Inflammatory macrophage treated with lipopolysaccharide for 4 hours (primary cell): ENCODE measurements around the gene LTBP4.
"Not testable (repeated sequence)": the region's sequence is repeated elsewhere in the genome, so short reads cannot be mapped to it uniquely, and the experiment has no call there.

ENCODE experiments used
- DNase-seq: peaks from one replicate; pipeline ENCODE4 v3.0.0-alpha.2; 2020

The LTBP4 gene

DNA sequence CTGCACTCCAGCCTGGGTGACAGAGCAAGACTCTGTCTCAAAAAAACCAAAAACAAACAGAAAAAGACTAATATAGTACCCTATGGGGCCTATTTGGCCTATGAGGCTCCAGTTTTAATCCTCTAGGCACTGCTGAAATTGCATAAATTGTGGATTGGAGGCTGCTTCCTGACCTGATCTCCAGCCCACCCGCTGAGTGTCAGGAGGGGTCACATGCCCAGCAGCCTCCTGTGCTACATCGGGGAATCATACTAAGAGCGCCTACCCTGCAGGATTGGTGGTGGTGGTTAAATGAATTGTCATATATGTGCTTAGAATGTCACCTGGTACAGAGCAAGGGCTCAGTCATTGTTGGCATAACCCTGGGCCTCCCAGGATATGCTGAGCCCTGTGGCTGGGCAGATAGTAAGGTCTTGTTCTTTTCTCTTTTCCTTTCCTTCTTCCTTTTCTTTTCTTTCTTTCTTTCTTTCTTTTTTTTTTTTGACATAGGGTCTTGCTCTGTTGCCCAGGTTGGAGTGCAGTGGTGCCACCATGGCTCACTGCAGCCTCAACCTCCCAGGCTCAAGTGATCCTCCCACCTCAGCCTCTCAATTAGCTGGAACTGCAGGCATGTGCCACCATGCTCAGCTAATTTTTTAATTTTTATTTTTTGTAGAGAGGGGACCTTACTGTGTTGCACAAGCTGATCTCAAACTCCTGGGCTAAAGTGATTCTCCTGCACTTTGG lies 31.3 kb downstream of the LTBP4 start:
- DNase-seq, result no peak

DNA sequence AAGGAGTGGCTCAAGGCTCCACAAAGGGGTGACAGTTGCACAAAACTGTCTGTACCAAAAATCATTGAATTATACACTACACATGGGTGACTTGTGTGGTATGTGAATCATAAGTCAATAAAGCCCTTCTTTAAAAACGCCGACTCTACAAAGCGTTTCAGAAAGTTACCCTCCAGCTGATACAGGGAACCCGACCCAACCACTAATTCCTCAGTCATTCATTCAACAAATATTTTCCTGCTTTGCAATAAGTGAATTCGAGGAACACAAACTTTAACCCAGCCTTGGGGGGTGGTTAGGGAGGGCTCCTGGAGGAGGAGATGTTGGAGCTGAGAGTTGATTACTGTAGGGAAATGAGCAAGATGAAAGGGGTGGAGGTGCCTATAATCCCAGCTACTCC lies 32.0 kb downstream of the LTBP4 start:
- no peak for DNase-seq

DNA sequence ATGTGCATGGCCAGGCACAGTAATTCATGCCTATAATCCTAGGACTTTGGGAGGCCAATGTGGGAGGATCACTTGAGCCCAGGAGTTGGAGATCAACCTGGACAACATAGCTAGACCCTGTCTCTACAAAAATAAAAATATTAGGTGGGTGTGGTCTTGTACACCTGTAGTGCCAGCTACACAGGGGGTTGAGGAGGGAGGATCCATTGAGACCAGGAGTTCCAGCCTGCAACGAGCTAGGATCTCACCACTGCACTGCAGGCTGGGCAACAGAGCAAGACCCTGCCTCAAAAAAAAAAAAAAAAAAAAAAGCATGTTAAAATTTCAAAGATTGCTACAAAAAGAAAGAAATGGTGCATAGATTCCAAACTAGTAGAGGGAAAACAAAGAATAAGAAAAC lies 37.2 kb downstream of the LTBP4 start:
- no peak for DNase-seq

DNA sequence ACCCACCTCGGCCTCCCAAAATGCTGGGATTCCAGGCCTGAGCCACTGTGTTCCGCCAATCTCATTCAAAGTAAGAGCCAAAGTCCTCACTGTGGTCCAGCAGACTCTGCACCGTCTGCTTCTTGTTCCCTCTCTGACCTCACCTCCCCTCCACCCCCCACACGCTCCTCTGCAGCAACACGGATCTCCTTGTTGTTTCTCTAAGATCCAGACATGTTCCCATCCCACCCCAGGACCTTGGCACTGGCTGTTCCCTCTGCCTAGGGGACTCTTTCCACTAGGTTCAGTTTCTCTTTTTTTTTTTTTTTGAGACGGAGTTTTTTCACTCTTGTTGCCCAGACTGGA lies 38.4 kb downstream of the LTBP4 start:
- no peak for DNase-seq

DNA sequence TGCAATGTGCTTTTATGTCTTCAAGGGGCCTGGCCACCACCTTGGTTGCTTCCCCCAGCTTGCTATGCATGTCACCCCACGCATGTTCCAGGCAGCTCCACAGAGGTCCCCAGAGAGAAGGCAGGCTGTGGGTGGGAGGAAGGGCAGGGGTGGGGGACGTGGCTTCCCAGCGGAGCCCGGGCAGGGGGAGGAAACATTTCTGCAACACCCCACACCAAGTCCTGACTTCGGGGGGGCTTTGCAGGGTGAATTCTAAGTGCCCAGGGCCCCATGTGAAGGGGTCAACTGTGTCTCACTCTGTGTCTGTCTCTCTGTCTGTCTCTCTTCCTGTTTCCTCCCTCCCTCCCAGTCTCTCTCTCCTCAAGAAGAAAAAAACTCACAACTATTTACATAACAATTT lies 39.6 kb downstream of the LTBP4 start:
- no peak for DNase-seq

DNA sequence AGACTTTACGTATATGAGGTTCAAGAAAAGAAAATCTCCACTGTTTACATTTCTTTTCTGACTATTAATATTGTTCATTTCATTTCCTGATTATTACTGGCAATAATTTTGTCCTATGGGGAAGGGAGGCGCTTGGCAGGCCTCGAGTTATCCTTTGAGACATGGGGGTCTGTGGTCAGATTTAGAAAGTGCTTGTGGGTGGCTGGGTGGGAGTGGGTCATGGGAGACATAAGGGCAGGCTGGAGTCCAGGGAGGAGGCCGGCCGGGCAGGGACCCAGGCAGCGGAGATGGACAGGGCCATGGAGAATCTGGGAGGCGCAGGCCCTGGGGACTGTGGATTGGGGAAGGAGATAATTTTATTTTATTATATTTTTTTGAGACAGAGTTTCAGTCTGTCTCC lies 40.1 kb downstream of the LTBP4 start:
- DNase-seq, result no peak

DNA sequence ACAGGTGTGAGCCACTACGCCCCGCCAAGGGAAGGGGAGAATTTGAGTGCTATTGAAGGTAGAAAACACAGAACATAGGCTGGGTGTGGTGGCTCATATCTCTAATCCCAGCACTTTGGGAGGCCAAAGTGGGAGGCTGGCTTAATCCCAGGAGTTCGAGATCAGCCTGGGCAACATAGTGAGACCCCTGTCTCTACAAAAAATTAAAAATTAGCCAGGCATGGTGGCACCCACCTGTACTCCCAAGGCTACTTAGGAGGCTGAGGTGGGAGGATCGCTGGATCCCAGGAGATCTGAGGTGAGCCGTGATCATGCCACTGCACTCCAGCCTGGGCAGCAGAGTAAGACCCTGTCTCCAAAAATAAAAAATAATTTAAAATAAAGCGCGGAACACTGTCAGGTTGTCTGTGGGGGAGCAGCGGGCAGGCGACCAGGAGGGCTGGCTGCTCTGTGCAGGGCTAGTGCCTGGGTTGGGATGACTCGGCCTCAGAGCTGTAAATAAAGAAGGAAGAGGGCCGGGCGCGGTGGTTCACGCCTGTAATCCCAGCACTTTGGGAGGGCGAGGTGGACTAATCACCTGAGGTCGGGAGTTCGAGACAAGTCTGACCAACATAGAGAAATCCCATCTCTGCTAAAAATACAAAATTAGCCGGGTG lies 41.0 kb downstream of the LTBP4 start:
- DNase-seq, result no peak

DNA sequence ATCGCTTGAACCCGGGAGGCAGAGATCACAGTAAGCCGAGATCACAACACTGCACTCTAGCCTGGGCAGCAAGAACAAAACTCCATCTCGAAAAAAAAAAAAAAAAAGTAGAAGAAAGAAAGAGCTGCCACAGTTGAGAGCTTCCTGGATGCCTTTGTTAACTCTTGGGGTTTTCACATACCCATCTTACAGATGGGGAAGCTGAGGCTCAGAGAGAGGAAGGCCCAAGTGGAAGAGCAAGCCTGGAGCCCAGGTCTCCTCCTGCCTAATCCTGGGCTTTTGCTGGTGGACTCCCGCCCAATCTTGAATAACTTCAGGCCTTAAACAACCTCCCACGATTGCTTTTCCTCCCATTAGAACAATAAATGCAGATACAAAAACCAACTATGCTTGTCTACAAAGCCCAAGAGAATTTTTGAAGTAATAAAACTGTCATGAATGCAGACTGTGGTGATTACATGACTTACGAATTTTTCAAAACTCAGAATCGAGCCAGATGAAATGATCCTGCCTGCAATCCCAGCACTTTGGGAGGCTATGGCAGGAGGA lies 41.7 kb downstream of the LTBP4 start:
- no peak for DNase-seq

DNA sequence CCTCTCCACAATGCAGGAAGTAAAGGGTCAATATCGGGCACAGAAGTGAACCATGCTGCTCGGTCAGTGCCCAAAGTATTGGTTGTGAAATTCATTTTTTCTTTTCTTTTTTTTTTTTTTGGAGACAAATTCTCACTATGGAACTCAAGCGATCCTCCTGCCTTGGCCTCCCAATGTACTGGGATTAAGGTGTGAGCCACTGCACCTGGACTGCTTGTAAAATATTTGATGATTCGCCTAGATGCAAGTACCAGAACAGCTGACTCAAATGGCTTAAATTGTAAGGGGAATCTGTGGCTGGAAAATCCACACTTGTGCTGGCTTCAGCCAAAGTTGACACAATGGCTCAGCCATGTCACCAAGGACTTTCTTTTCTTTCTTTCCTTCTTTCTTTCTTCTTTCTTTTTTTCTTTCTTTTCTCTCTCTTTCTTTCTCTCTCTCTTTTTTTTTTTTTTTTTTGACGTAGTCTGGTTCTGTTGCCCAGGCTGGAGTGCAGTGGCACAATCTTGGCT lies 45.6 kb downstream of the LTBP4 start:
- no peak for DNase-seq

DNA sequence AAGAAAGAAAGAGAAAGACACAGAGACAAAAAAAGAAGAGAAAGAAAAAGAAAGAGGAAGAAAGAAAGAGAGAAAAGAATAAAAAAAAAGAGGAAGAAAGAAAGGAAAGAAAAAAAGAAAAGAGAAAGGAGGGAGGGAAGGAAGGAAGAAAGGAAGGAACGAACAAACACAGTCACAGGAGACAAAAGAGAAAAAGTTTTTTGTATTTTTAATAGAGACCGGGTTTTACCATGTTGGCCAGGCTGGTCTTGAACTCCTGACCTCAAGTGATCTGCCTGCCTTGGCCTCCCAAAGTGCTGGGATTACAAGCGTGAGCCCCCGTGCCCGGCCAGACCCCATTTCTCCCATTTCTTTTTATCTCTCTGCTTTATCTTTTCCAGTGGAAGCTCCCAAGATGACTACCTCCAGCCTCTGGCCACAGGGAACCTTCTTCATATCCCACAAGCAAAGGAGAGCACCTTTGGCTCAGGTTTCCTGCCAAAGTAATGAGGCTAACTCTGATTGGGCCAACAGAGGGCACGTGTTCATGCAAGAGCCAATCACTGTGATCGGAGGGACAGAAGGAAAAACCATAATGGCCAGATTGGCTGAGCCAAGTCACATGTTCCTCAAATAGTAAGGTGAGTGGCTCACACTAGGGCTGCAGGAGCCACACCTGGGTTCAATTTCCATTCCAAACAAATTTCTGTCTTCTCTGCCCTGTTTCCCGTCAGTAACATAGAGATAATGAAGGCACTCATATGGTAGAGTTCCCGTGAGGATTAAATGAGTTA lies 48.9 kb downstream of the LTBP4 start:
- DNase-seq, result not testable (repeated sequence)

DNA sequence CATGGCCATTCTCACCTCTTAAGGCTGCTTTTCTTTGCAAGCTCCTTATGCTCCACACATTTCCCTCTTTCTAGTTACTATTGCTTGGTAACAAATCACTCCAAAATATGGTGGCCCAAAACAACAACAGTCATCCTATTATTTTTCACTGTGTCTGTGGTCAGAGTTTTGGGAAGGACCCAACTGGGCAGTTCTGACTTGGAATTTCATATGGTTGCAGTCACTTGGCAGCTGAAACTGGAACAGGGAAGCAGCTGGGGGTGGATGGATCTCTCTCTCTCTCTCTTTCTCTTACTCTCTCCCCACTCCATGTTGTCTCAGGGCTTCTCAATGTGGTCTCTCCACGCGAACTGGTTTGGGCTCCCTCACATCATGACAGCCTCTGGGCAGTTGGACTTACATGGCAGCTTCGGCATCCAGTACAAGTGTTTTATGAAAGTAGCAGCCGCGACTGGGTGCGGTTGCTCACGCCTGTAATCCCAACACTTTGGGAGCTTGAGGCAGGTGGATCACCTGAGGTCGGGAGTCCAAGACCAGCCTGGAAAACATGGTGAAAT lies 49.7 kb downstream of the LTBP4 start:
- no peak for DNase-seq

DNA sequence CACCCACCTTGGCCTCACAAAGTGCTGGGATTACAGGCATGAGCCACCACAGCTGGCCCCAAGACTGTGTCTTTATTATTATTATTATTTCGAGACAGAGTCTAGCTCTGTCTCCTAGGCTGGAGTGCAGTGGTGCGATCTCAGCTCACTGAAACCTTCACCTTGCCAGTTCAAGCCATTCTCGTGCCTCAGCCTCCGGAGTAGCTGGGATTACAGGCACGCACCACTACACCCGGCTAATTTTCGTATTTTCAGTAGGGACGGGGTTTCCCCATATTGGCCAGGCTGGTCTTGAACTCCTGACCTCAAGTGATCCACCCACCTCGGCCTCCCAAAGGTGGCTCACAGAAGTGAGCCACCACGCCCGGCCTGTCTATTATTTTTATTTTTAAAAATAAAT lies 51.1 kb downstream of the LTBP4 start:
- not testable (repeated sequence) for DNase-seq

DNA sequence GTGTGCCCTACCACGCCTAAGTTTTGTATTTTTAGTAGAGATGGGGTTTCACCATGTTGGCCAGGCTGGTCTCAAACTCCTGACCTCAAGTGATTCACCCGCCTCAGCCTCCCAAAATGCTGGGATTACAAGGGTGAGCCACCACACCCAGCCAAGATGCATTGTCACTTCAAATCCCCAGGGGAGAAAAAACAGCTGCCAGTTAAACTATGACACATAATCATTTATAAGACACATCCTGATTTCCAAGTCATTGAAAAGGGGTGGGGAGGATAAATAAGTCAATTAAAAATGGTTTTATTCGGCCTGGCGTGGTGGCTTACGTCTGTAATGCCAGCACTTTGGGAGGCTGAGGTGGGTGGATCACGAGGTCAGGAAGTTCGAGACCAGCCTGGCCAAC lies 54.5 kb downstream of the LTBP4 start:
- not testable (repeated sequence) for DNase-seq

DNA sequence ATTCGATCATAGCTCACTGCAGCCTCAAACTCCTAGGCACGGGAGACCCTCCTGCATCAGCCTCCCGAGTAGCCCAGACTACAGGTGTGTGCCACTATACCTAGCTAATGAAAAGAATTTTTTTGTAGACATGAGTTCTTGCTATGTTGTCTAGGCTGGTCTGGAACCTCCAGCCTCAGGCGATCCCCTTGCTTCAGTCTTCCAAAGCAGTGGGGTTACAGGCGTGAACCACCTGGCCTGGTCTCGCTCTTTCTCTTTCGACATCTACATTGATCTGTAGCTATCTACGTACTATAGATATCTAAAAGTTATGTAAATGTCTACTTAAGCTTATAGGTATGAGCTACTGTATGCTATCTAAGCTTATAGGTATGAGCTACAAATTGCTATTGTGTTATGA lies 56.9 kb downstream of the LTBP4 start:
- no peak for DNase-seq

DNA sequence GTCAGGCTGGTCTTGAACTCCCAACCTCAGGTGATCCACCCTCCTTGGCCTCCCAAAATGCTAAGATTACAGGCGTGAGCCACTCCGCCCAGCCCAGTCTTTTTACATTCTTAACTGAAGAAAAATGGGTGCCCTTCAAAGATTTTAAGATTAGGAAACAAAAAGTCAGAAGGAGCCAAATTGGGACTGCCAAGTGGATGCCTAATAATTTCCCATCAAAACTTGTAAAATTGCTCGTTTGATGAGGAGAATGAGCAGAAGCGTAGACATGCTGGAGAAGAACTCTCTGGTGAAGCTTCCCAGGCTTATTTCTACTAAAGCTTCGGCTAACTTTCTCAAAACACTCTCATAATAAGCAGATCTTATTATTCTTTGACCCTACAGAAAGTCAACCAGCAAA lies 57.9 kb downstream of the LTBP4 start:
- DNase-seq, result no peak

DNA sequence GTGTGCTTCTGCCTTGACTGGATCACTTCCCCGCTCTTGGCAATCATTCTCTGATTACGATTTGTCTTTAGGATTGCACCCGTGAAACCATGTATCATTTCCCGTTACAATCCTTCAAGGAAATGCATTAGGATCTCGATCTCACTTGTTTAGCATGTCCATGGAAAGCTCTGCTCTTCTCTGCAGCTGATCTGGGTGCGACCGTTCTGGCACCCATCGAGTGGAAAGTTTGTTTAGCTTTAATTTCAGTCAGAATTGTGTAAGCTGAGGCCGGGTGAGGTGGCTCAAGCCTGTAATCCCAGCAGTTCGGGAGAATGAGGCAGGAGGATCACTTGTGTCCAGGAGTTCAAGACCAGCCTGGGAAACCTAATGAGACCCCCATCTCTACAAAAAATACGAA lies 58.4 kb downstream of the LTBP4 start:
- no peak for DNase-seq

DNA sequence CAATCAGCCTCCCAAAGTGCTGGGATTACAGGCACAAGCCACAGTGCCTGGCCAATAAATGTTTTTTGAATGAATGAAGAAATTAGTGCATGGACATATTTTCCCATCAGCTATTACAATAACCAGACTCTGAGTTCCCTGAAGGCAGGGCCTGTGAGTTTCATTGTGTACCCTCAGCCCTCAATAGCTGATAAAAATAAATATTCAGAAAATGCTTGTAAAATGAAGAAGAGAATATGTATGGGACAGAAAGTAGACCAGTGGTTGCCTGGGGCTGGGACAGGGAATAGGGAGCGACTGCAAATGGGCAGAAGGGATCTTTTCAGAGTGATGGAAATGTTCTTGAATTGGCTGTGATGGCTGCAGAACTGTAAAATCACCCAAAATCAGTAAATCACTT lies 60.4 kb downstream of the LTBP4 start:
- no peak for DNase-seq

DNA sequence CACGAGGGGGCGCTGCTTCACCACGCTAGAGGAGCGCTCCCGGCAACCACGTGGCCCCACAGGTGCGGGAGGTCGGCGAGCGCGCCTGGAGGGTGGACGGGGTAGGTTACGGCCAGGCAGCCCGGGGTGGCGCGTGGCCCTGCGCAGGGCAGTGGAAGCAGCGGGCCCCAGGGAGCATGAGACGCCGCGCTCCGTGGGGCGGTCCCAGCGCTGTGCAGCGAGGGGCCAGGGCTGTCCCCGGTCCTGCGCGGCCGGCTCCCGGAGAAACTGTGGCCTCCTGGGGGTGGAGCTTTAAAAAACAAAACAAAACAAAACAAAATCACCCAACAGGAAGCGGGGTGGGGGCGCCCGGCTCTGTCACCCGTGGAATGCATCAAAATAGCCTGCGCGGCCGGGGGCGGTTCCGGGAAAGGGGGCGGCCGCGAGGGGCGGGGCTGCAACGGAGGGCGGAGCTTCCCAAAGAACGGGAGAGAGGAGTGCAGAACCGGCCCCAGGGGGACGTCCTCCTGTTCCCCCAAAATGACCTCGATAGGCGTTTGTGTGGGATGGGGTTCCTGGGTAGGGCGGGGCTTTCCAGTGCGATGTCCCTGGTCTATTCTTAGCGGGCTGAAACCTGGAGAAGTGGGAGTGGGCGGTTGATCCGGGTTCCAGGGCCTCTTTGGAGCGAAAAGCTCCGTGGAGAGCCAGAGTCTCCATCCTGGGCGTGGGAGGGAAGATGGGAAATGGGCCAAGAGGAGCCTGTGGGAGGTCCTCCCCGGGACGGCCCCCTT lies 61.9 kb downstream of the LTBP4 start:
- peak; percentile 72 for DNase-seq

DNA sequence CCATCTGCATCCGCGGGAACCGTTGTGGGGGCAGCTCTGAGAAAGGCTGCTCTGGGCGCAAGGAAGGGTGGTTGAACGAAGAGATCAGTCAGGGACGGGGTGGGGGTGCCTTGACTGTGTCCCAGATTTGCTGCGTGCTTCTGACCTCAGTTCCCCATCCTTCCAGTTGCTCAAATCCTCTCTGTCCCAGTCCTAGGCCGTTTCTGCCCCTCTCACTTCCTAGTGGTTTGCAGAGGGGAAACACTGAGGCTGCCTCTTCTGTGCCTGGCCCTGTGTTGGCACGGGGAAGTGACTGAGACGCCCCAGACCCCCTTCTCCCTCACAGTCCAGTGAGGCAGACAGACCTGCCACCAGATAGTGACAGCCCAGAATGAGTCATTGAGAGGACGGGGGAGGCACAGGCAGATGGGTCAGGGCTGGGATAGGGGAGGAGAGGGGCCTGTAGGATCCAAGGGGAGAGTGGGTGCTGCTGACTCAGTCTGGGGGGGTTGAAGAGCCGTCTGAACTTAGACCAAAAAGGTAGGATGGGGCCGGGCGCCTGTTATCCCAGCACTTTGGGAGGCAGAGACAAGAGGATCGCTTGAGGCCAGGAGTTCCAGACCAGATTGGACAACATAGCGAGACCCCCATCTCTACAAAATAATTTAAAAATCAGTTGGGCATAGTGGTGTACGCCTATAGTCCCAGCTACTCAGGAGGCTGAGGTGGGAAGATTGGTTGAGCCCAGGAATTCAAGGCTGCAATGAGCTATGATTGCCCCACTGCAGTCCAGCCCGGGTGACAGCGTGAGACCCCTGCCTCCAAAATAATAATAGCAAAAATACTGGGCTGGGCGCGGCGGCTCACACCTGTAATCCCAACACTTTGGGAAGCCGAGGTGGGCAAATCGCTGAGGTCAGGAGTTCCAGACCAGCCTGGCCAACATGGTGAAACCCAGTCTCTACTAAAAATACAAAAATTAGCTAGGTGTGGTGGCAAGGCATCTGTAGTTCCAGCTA lies 62.8 kb downstream of the LTBP4 start:
- DNase-seq, result peak; percentile 63

DNA sequence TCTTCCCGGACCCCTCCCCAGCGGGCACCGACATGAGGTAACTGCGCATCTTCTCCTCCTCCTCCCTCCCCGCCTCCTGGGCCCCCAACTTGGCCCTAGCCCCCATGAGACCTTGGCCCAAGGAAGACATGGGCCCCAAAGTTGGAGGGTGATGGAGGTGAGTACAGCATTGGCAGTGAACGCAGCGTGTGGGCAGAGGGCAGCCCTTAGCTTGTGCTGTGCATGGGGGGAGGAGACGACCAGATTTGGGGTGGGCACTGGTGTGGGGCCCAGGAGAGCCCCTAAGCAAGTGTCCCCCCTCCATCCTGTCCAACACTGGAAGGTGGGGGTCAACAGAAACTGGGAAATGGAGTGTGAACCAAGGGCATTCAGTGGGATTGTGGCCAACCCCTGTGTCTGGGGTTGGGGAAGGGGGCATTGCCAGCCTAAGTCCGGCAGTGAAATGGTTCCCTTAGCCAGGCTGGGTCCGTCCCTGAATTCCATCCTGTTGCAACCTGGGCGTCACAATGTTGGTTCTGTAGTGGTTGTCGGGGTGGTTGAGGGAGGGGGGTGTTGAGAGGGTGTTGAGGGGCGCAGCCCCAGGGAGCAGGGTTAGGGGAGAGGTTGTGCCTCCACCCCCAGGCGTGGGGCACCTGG lies 65.8 kb downstream of the LTBP4 start:
- no peak for DNase-seq

DNA sequence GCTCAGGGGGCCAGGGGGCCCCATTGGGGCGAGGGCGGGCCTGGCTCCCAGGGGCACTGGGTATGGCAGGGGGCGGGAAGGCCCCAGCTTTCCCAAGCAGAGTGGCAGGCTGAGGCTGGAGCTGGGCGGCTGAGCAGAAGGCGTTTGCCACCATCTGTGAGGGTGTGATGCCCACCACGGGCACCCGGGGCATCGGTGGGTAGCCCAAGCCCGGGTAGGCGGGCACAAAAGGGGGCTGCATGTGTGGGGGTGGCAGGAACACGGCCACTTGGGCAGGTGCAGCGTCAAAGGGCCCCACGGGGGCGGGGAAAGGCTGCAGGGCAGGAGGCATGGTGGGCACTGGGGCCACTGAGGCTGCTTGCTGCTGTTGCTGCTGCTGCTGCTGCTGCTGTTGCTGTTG lies 66.4 kb downstream of the LTBP4 start:
- no peak for DNase-seq
